Measurements from ENCODE around the gene PLEKHA7.

The PLEKHA7 gene

DNA sequence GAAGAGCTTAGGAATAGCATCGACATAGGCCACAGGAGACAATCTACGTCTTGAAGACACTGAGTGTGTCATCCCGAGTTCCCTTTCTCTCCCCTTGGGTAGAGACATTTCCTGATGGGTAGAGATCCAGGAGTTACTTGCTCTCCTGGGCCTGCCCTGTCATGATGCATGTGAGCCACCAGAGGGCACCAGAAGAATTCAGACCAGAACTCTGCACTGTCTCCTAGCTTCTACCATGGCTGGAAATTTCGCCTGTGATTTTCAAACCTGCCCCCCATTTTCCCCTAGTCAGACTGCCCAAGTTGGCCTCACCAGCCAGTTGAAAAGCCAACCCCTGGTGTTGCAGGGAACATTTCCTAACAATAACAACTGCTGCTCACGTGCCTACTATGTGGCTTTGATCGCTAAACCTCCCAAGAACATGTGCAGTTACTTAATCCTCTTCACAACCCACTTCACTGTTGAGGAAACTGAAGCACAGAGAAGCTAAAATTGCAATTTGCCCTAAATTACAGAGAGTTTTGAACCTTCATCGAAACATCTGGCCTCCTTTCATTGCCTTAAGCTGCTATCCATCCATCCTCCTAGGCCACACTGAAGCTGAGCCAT lies 228.6 kb downstream of the PLEKHA7 start:
- DNase-seq (ENCODE audit: extremely low read depth, low read depth): peak; percentile 54

GRCh38 chr11:16784666-16785065 lies 229.5 kb downstream of the PLEKHA7 start:
- no peak for TF ChIP-seq CTCF (IDR thresholded peaks at IDR 0.05; ENCODE audit: low read depth, low read length)
- no peak for DNase-seq (ENCODE audit: extremely low read depth, low read depth)

More for the DNA sequence above, 228.6 kb downstream of the PLEKHA7 start:
- peak; percentile 94 for TF ChIP-seq CTCF (IDR thresholded peaks at IDR 0.05; ENCODE audit: low read depth, low read length)

GRCh38 chr11:16784097-16784496 lies 230.1 kb downstream of the PLEKHA7 start:
- TF ChIP-seq CTCF (IDR thresholded peaks at IDR 0.05; ENCODE audit: low read depth, low read length): no peak
- DNase-seq (ENCODE audit: extremely low read depth, low read depth): no peak

DNA sequence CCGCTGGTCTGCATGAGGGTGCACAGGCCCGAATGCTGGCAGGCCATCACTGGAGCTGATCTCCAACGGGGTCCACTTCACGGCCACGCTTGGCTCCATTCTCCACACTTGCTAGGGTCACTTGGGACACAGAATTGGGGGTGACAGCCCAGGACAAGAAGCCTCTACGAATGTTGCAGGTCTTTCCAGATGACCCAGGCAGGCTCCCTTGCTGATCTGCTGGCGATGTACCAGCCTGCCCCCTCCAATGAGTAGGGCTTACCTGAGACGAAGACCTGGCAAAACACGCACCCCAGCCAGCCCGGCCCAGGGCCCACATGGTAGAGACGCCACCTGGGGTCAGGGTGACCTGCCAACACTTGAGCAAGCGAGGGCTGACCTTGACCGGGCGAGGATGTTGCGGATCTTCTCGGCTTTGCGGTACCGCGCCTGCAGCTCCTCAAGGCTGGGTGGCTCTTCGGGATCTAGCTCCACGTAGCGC lies 230.9 kb downstream of the PLEKHA7 start:
- no peak for DNase-seq (ENCODE audit: extremely low read depth, low read depth)
- TF ChIP-seq CTCF (IDR thresholded peaks at IDR 0.05; ENCODE audit: low read depth, low read length): no peak

- DNase-seq (ENCODE audit: extremely low read depth, low read depth): no peak
- TF ChIP-seq CTCF (IDR thresholded peaks at IDR 0.05; ENCODE audit: low read depth, low read length): no peak
These were observed 232.0 kb downstream of the PLEKHA7 start for GRCh38 chr11:16781936-16782919.

GRCh38 chr11:16780698-16781550 lies 233.3 kb downstream of the PLEKHA7 start:
- no peak for TF ChIP-seq CTCF (IDR thresholded peaks at IDR 0.05; ENCODE audit: low read depth, low read length)
- DNase-seq (ENCODE audit: extremely low read depth, low read depth): no peak
